Limb (tissue), 2 donors: Measurements from ENCODE around the gene C17orf107.

Source experiments
- DNase-seq, 2 donors: peaks; one replicate each; pipeline ENCODE4 v3.0.0-alpha.2; 2016; ENCODE audit errors: extremely low spot score in 2 of 2

The C17orf107 gene

GRCh38 chr17:4872786-4873185 is 26.6 kb upstream of the C17orf107 start:
- DNase-seq: no peak

- no peak for DNase-seq
Observed at GRCh38 chr17:4877089-4877488, 22.2 kb upstream of the C17orf107 start.

- no peak for DNase-seq
Observed at GRCh38 chr17:4879601-4880000, 19.7 kb upstream of the C17orf107 start.

GRCh38 chr17:4880857-4881256 is 18.5 kb upstream of the C17orf107 start:
- no peak for DNase-seq

GRCh38 chr17:4881761-4882555 is 17.4 kb upstream of the C17orf107 start:
- peak in 1 of 2 donors; percentile 62 for DNase-seq

- no peak for DNase-seq
Observed at GRCh38 chr17:4884489-4884888, 14.8 kb upstream of the C17orf107 start.

- no peak for DNase-seq
Observed at GRCh38 chr17:4886830-4887229, 12.5 kb upstream of the C17orf107 start.

GRCh38 chr17:4887581-4887980 is 11.8 kb upstream of the C17orf107 start:
- no peak for DNase-seq

GRCh38 chr17:4891411-4892410 is 7.6 kb upstream of the C17orf107 start:
- DNase-seq: no peak

GRCh38 chr17:4892499-4893221 is 6.7 kb upstream of the C17orf107 start:
- DNase-seq: no peak

GRCh38 chr17:4893272-4893671 is 6.1 kb upstream of the C17orf107 start:
- no peak for DNase-seq

GRCh38 chr17:4893721-4894560 is 5.4 kb upstream of the C17orf107 start:
- no peak for DNase-seq

- DNase-seq: no peak
Observed at GRCh38 chr17:4895121-4895520, 4.2 kb upstream of the C17orf107 start.

- peak in 1 of 2 donors; percentile 37 for DNase-seq
Observed at GRCh38 chr17:4895657-4896331, 3.5 kb upstream of the C17orf107 start.

- DNase-seq: peak in 1 of 2 donors; percentile 28
Observed at GRCh38 chr17:4896332-4897197, 2.8 kb upstream of the C17orf107 start.

GRCh38 chr17:4897198-4897687 is 2.1 kb upstream of the C17orf107 start:
- DNase-seq: peak in 1 of 2 donors; percentile 33

- DNase-seq: peak in 1 of 2 donors; percentile 30
Observed at GRCh38 chr17:4897785-4898184, 1.6 kb upstream of the C17orf107 start.

- no peak for DNase-seq
Observed at GRCh38 chr17:4898351-4898750, 985 bp upstream of the C17orf107 start.

- DNase-seq: no peak
Observed at GRCh38 chr17:4898927-4899326, 409 bp upstream of the C17orf107 start.
